Skeletal muscle tissue (tissue), 4 donors: Measurements from ENCODE around the gene WDFY1. TPM values are rescaled to one million over a fixed set of nuclear protein-coding genes. Genes with fewer than 3 reads are reported as not detected.

Experiments used
- H3K27ac ChIP-seq: one replicate; pipeline ENCODE4 v1.7.0; 2013; ENCODE audit warnings: mild to moderate bottlenecking, low read depth, low read length, inconsistent platforms
- H3K27me3 ChIP-seq, 3 donors: one replicate each; pipeline ENCODE4 v1.7.0; 2013; ENCODE audit warnings: low read length in 3 of 3; ENCODE audit not compliant: control insufficient read depth in 3 of 3, insufficient read depth in 3 of 3
- H3K36me3 ChIP-seq, 3 donors: one replicate each; pipeline ENCODE4 v1.7.0; 2013; ENCODE audit warnings: low read length in 3 of 3; ENCODE audit not compliant: control insufficient read depth in 3 of 3, insufficient read depth in 3 of 3
- H3K4me1 ChIP-seq, 3 donors: one replicate each; pipeline ENCODE4 v1.7.0; 2013; ENCODE audit warnings: low read length in 3 of 3, mild to moderate bottlenecking in 3 of 3; ENCODE audit not compliant: control insufficient read depth in 3 of 3, insufficient read depth in 3 of 3
- H3K4me3 ChIP-seq, 3 donors: one replicate each; pipeline ENCODE4 v1.7.0; 2013; ENCODE audit warnings: low read length in 3 of 3
- H3K9ac ChIP-seq, 3 donors: one replicate each; pipeline ENCODE4 v1.7.0; 2013; ENCODE audit warnings: low read length in 3 of 3, mild to moderate bottlenecking in 3 of 3, moderate library complexity in 2 of 3, low read depth in 1 of 3
- H3K9me3 ChIP-seq, 3 donors: one replicate each; pipeline ENCODE4 v1.7.0; 2013; ENCODE audit warnings: low read length in 3 of 3; ENCODE audit not compliant: control insufficient read depth in 3 of 3
- total RNA-seq: library from RNA; depleted of rRNA; stranded (reverse); fragments of >200 nt; gene quantifications from one replicate; pipeline ENCODE4 v1.2.3, GENCODE V29; 2014
- donor health status: Osteomylitis.

WDFY1 gene
- 38.1 TPM for total RNA-seq

- peaks cover 17 to 21% (median 20%) of the 10 kb centered on the region in 3 donors for H3K4me1 ChIP-seq
- no peaks in the 10 kb centered on the region for H3K9me3 ChIP-seq
- no peaks in the 10 kb centered on the region for H3K36me3 ChIP-seq
- peak within 1 kb of the TSS; percentile 90 to 96 (median 94) for H3K9ac ChIP-seq
- peak within 1 kb of the TSS; percentile 89 for H3K27ac ChIP-seq
- peak within 1 kb of the TSS; percentile 71 to 94 (median 90) for H3K4me3 ChIP-seq
- no peaks in the 10 kb centered on the region for H3K27me3 ChIP-seq
Observed at GRCh38 chr2:223944703-223945531, at the start of gene WDFY1. Gene WDFY1, minus strand, starts transcription at chr2:223945335. Its CDS starts 51 bp downstream, at chr2:223945284.

DNA sequence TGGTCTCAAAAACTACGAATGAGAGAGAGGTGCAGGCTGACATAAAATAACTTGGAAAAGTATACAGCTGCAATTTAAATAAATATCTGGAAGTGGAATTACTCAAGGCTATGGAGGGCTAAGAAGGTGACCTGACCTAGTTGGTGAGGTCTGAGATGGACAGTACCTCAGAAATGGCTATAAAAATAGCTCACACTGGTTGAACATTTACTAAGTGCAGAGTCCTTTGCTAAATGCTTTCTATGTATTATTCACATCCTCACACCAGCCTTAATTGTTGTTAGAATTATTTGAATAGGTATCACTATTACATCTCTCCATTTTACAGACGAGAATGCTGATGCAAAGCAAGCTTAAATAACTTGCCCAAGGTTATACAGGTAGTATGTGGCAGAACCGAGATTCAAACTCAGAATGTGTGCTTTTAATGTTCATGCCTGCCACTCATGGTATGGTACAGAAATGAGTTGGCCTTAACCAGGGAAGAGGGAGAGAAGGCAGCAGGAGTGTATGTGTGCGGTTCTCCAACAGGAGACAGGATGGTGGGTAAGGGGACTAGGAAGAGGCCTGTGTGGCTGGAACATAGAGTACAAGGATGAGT, 49.5 kb upstream of the WDFY1 start:
- no peaks in the 10 kb centered on the region for H3K9me3 ChIP-seq
- no peak overlapping the region for H3K9ac ChIP-seq
- H3K4me3 ChIP-seq, result no peak overlapping the region

GRCh38 chr2:223993634-223994232, 48.6 kb upstream of the WDFY1 start:
- no peak overlapping the region for H3K4me3 ChIP-seq
- H3K36me3 ChIP-seq, result no peaks in the 10 kb centered on the region
- H3K9me3 ChIP-seq, result no peaks in the 10 kb centered on the region
- H3K27ac ChIP-seq, result no peak overlapping the region
- no peaks in the 10 kb centered on the region for H3K27me3 ChIP-seq
- H3K4me1 ChIP-seq, result peaks cover 0 to 4% (median 0%) of the 10 kb centered on the region in 3 donors
- H3K9ac ChIP-seq, result no peak overlapping the region

More for the DNA sequence above, 49.5 kb upstream of the WDFY1 start:
- Histone ChIP-seq H3K36me3 (no peaks in the 10 kb centered on the region), H3K27ac (no peak overlapping the region), H3K27me3 (no peaks in the 10 kb centered on the region), H3K4me1 (peaks cover 0 to 9% (median 6%) of the 10 kb centered on the region in 3 donors)

GRCh38 chr2:223991611-223992010, 46.5 kb upstream of the WDFY1 start:
- H3K4me3 ChIP-seq, result no peak overlapping the region
- no peak overlapping the region for H3K27ac ChIP-seq
- peaks cover 0 to 4% (median 0%) of the 10 kb centered on the region in 3 donors for H3K4me1 ChIP-seq
- no peaks in the 10 kb centered on the region for H3K27me3 ChIP-seq
- H3K9ac ChIP-seq, result no peak overlapping the region
- no peaks in the 10 kb centered on the region for H3K36me3 ChIP-seq
- no peaks in the 10 kb centered on the region for H3K9me3 ChIP-seq

DNA sequence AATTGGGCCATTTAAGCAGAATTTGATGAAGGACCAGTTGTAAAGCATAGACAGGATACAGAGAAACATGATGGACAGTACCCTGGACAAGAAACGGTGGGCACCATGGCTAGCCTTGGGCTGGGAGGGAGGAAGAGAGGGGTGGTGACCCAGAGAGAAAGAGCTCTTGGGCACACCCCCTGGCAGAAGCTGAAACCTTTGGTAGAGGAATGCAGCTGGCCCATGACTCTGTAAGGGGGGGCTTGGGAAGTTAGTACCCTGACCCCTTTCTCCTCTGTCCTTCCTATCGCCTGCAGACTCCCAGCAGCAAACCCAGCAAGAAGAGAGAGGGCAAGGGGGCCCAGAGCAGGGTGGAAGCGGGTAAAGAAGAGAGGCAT, 44.7 kb upstream of the WDFY1 start:
- Histone ChIP-seq H3K4me1 (peaks cover 0 to 4% (median 0%) of the 10 kb centered on the region in 3 donors), H3K27ac (no peak overlapping the region), H3K27me3 (no peaks in the 10 kb centered on the region), H3K36me3 (peaks cover 0 to 4% (median 0%) of the 10 kb centered on the region in 3 donors), H3K9ac (no peak overlapping the region), H3K9me3 (no peaks in the 10 kb centered on the region), H3K4me3 (peak overlapping the region in 1 of 3 donors; percentile 24)

DNA sequence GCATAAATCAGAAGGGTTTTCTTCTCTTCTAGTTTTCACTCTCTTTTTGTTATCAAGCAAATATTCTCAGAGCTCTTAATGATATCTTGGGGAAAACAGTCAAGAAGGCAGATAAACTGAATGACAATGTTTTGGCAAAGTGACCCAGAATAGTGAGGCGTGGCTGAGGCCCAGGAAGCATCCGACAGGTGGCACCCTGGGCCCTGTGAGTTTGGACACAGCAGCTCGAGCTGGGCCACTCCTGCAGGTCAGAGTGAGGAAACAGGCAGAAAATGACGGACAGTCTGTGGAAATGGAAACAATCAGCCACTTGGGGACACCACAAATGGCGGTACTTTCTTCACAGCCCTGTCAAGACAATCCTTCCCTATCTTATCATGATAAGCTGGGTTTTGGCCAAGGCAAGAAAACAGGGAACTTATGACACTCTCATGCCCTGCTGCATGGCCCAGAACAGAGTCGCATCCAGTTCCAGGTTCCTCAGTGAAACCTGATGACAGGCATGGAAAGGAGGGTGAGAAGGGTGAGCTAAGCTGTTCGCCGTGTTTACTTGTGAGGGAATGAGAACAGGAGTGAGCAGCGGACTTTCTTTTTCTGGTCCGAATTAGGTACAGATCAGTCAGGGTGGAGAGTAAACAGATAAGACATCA, 44.2 kb upstream of the WDFY1 start:
- peaks cover 0 to 9% (median 0%) of the 10 kb centered on the region in 3 donors for H3K36me3 ChIP-seq
- H3K4me1 ChIP-seq, result peaks cover 0 to 4% (median 0%) of the 10 kb centered on the region in 3 donors

GRCh38 chr2:223981241-223981640, 36.1 kb upstream of the WDFY1 start:
- H3K36me3 ChIP-seq, result peaks cover 0 to 12% (median 3%) of the 10 kb centered on the region in 3 donors
- no peaks in the 10 kb centered on the region for H3K27me3 ChIP-seq
- H3K4me1 ChIP-seq, result no peaks in the 10 kb centered on the region
- no peak overlapping the region for H3K9ac ChIP-seq
- H3K27ac ChIP-seq, result no peak overlapping the region
- H3K4me3 ChIP-seq, result no peak overlapping the region
- H3K9me3 ChIP-seq, result no peaks in the 10 kb centered on the region

More for the DNA sequence above, 44.2 kb upstream of the WDFY1 start:
- Histone ChIP-seq H3K27ac (no peak overlapping the region), H3K9me3 (no peaks in the 10 kb centered on the region), H3K9ac (no peak overlapping the region), H3K27me3 (no peaks in the 10 kb centered on the region), H3K4me3 (peak overlapping the region in 1 of 3 donors; percentile 24)

DNA sequence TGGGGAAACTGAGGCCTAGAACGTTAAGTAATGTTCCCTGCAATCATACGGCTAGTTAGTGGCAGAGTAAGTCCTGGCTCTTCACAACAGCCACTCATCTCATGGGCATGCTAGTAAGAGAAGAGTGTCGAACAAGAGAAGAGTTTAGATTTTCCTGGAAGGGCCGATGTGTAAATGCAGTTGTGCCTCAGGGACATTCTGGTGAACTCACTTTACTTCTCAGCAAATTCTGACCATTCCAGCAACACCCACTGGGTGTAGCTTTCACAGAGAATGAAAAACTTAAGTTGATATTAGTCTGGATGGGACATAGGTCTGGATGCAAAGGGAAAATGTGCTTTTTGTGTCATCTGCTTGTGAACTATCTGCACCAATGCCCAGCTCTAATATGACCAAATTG, 35.7 kb upstream of the WDFY1 start:
- H3K4me3 ChIP-seq, result no peak overlapping the region
- no peak overlapping the region for H3K27ac ChIP-seq
- no peaks in the 10 kb centered on the region for H3K9me3 ChIP-seq
- no peaks in the 10 kb centered on the region for H3K27me3 ChIP-seq
- no peak overlapping the region for H3K9ac ChIP-seq
- peaks cover 0 to 9% (median 3%) of the 10 kb centered on the region in 3 donors for H3K36me3 ChIP-seq
- no peaks in the 10 kb centered on the region for H3K4me1 ChIP-seq

GRCh38 chr2:223980397-223980735, 35.2 kb upstream of the WDFY1 start:
- Histone ChIP-seq H3K27me3 (no peaks in the 10 kb centered on the region), H3K36me3 (peaks cover 0 to 8% (median 3%) of the 10 kb centered on the region in 3 donors), H3K4me3 (no peak overlapping the region), H3K9me3 (no peaks in the 10 kb centered on the region), H3K9ac (no peak overlapping the region), H3K27ac (no peak overlapping the region), H3K4me1 (no peaks in the 10 kb centered on the region)
